ENCODE data around the gene B3GALT6. TPM values are rescaled to one million over a fixed set of nuclear protein-coding genes. Genes with fewer than 3 reads are reported as not detected.

The B3GALT6 gene
- total RNA-seq, 1 experiment from 2014 or later = 8.6 TPM

DNA sequence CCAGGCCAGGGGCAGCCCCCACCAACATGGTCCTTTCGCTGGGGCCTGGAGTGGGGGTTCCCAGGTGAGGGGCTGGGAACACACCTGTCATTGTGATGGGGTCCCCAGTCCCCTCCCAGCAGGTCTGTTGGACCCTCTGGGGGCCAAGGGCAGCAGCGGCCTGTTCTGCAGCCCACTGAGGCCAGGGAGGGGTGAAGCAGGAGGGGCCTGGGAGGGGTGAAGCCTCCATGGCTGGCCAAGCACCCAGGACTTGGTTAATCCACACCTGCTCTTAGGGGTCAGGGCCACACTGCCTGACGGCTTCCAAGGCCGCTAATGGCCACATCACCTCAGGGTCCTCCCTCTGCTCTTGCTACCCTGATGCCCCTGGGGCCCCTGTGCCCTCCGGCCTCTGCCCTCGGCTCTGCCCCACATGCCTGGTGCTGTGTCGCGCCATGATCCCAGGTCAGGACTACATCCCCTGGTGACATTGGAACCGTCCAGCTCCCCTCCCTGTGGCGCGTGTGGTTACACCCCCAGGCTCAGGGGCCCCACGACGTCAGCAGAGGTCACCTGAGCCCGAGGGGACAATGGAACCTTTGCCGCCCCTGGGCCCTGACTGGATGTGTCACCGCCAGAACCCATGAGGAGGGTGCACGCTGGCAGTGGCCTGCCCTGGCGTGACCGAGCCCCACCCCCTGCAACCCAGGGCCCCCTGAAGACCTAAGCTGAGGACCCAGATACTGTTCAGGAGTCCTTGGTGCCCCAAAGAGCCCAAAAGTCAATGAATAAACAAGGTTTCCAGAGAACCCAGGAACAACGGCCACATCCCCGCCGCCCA, 32.7 kb upstream of the B3GALT6 start:
- no peak overlapping the region for H3K9ac ChIP-seq (ENCODE audit: low read length)
- no peaks in the 10 kb centered on the region for H4K20me1 ChIP-seq (ENCODE audit: insufficient read depth, low read depth, low read length)
- H3K4me2 ChIP-seq (ENCODE audit: low read depth, low read length, poor library complexity, severe bottlenecking) = no peak overlapping the region
- no peak overlapping the region for H2AFZ ChIP-seq (ENCODE audit: low read length)
- no peaks in the 10 kb centered on the region for H3K9me2 ChIP-seq (replicated peaks; ENCODE audit: insufficient read depth, low read length)
- H3K27ac ChIP-seq (ENCODE audit: low read length) = no peak overlapping the region
- no peaks in the 10 kb centered on the region for H3K36me3 ChIP-seq (ENCODE audit: insufficient read depth, low read length)
- H3K4me1 ChIP-seq (ENCODE audit: low read length) = no peaks in the 10 kb centered on the region
- no peak for DNase-seq
- no peaks in the 10 kb centered on the region for H3K27me3 ChIP-seq (ENCODE audit: low read length)
- H3K79me2 ChIP-seq (ENCODE audit: low read length) = no peaks in the 10 kb centered on the region
- no peak overlapping the region for H3K4me3 ChIP-seq (ENCODE audit: low read length)
- no peaks in the 10 kb centered on the region for H3K9me3 ChIP-seq (ENCODE audit: low read length)

DNA sequence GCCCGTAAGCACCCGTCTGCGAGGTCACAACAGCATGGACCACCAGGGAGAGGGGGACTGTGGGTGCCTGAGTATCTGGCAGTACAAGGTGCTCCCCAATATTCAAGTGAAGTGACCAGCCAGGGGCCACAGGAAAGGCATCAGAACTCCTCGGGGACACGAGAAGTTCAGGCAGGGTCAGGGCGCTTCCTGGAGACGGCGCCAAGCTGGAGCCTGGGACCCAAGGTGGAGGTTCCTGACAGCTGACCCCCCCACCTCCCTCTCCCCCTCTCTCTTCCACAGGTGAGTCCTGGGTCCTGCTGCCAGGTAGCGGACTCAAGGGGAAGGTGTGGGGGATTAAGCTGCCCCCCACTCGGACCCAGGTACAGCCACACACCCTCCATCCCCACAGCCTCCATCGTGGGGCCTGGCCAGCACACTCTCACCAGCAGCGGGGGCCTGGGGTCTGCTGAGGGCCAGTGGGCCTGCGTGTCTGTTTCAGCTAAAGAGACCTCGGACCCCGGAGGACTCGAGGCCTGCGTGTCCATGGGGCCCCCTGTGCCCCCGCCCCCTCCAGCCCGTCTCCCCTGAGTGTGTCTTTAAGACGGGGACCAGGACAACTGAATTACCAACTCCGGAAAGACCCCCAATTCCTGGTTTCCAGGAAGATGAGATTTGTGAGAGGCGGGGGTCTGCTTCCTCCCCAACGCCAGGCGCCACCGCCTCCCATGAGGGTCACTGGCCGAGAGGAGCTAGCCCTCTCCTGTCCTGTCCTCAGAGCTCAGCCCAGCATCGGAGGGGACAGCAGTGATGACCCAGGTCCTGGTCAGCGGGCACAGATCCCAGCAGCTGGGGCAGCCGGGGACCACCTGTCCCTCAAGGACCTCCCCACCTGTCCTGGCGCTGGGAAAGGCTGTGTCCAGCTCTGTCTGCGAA, 31.8 kb upstream of the B3GALT6 start:
- Histone ChIP-seq H3K36me3 (ENCODE audit: insufficient read depth, low read length) (no peaks in the 10 kb centered on the region), H3K9me3 (ENCODE audit: low read length) (no peaks in the 10 kb centered on the region), H4K20me1 (ENCODE audit: insufficient read depth, low read depth, low read length) (0 out of 2 replicates have a peak, but pooled peaks cover 3% of the 10 kb centered on the region), H3K4me2 (ENCODE audit: low read depth, low read length, poor library complexity, severe bottlenecking) (no peak overlapping the region), H3K9me2 (replicated peaks; ENCODE audit: insufficient read depth, low read length) (no peaks in the 10 kb centered on the region), H2AFZ (ENCODE audit: low read length) (no peak overlapping the region), H3K9ac (ENCODE audit: low read length) (no peak overlapping the region), H3K27ac (ENCODE audit: low read length) (no peak overlapping the region), H3K4me1 (ENCODE audit: low read length) (no peaks in the 10 kb centered on the region; the same call in 1 of the 2 replicates), H3K27me3 (ENCODE audit: low read length) (no peaks in the 10 kb centered on the region), H3K4me3 (ENCODE audit: low read length) (no peak overlapping the region), H3K79me2 (ENCODE audit: low read length) (no peaks in the 10 kb centered on the region)
- DNase-seq = no peak

DNA sequence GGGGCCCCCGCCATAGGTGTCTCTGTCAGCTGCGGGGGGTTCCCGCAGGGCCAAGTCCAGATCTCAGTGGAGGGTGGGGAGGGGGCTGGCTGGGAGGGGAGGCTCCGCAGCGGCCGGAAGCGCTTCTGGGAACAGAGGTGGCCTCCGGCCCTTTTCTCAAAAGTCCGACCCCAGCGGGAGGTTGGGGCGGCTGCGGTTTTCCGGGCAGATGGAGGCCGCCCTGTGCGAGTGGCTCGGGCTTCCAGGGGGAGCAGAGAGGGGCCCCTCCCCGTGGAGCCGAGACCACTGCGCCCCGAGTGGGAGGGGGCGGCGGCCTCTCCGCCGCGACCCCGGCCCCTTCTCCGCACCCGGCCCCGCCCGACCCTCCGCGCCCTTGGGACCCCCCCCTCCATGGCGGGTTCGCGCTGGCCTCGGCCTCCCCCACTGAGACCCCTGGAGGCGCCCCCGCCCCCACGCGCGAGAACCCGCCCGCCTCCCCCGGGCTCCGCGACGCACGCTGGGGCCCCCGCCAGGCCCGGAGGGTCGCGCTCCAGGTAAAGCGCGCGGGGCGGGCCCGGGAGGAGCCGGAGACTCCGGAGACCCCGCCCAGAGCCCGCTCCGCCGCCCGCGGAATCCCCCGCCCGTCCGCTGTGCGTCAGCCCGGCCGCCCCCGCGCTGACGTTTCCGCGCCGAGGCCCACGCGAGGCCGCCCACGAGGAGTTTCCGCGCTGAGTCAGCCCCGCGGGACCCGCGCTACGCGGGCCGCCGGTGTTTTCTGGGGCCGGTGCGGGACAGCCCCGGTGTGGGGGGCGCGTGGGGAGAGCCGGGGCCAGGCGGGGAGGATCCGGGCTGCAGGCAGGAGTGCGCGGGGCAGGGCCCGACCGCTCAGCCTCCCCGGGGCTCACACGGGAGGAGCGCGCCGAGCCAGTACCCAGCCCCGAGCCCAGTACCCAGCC, 30.9 kb upstream of the B3GALT6 start:
- DNase-seq = no peak
- H3K4me3 ChIP-seq (ENCODE audit: low read length) = no peak overlapping the region
- no peak overlapping the region for H2AFZ ChIP-seq (ENCODE audit: low read length)
- H3K79me2 ChIP-seq (ENCODE audit: low read length) = no peaks in the 10 kb centered on the region
- H3K4me2 ChIP-seq (ENCODE audit: low read depth, low read length, poor library complexity, severe bottlenecking) = no peak overlapping the region
- peaks cover 7% of the 10 kb centered on the region for H3K4me1 ChIP-seq (ENCODE audit: low read length)
- H3K36me3 ChIP-seq (ENCODE audit: insufficient read depth, low read length) = no peaks in the 10 kb centered on the region
- H3K9me2 ChIP-seq (replicated peaks; ENCODE audit: insufficient read depth, low read length) = no peaks in the 10 kb centered on the region
- H3K9me3 ChIP-seq (ENCODE audit: low read length) = no peaks in the 10 kb centered on the region
- no peak overlapping the region for H3K9ac ChIP-seq (ENCODE audit: low read length)
- no peaks in the 10 kb centered on the region for H3K27me3 ChIP-seq (ENCODE audit: low read length)
- H4K20me1 ChIP-seq (ENCODE audit: insufficient read depth, low read depth, low read length) = 0 out of 2 replicates have a peak, but pooled peaks cover 3% of the 10 kb centered on the region
- H3K27ac ChIP-seq (ENCODE audit: low read length) = no peak overlapping the region

DNA sequence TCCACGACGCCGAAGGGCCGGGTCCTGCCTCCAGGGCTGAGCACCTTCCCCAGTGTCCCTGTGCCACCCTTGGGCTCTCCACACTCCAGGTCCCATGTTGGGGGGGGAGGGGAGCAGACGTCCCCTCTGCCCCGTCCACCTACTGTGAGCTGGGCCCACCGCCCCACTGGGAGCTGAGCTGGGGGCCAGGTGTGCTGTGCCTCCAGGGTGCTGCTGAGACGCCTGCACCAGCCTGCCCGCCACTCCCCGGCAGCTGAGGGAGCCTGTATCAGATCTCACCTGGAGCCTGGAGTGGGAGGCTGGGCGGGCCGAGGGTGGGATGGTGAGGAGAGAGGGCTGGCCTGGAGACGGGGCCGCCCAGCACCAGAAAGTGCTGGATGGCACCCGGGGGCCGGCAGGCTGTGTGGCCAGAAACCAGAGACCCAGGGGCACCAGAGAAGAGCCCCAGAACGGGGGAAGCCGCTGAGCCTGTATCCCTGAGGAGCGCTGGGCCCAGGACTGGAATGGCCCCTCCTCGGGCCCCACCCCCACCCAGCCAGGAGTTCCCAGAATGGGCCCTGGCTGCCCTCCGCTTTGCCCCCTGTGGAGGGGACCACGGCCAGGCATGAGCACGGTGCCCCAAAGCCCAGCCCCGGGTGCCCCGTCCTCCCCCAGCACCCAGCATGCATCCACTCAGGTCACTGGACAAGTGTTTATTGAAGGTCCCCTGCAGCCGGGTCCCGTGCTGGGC, 29.0 kb upstream of the B3GALT6 start:
- Histone ChIP-seq H3K4me2 (ENCODE audit: low read depth, low read length, poor library complexity, severe bottlenecking) (no peak overlapping the region), H3K4me1 (ENCODE audit: low read length) (peaks cover 18% of the 10 kb centered on the region), H4K20me1 (ENCODE audit: insufficient read depth, low read depth, low read length) (peaks cover 16% of the 10 kb centered on the region; the same call in 1 of the 2 replicates), H2AFZ (ENCODE audit: low read length) (no peak overlapping the region), H3K4me3 (ENCODE audit: low read length) (no peak overlapping the region), H3K27me3 (ENCODE audit: low read length) (no peaks in the 10 kb centered on the region), H3K27ac (ENCODE audit: low read length) (no peak overlapping the region), H3K79me2 (ENCODE audit: low read length) (no peaks in the 10 kb centered on the region), H3K9me2 (replicated peaks; ENCODE audit: insufficient read depth, low read length) (no peaks in the 10 kb centered on the region), H3K9me3 (ENCODE audit: low read length) (no peaks in the 10 kb centered on the region), H3K9ac (ENCODE audit: low read length) (no peak overlapping the region), H3K36me3 (ENCODE audit: insufficient read depth, low read length) (no peaks in the 10 kb centered on the region)
- no peak for DNase-seq

DNA sequence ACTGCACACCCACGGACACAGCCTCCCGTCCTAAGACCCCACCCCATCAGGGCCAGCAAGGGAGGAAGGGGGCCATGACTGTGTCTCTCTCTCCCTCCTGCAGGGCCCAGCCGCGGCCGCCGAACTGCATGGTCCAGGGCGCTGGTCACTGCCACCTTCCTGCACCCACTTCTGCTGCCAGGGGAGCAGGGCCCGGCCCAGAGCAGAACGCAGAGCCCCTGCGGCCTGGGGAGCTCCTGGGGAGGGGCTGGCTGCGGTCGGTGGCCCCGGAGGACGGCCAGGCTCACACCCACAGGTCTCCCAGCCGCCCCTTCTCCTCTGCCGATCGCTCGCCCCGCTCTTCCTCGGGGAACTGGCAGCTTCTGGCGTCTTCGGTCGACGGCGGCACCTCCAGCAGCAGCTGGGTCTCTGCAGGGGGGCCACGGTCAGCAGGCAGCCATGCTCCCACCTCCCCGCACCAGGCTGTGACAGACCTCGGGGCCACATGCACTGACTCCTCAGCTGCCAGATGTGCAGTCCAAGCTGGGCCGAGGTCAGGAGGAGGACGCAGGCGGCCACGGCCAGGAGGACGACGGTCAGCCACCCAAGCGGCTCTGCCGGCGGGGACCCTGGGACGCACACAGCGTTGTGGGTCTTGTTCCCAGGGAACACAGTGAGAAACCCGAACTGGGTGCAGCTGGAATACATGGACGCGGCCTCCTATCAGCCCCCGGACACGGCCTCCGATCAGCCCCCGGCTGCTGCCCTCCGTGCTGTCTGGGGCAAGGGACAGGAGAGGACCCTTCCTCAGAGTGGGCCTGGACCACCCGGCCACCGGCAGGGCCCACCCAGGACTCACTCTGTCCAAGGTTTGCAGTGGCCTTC, 28.2 kb upstream of the B3GALT6 start:
- no peaks in the 10 kb centered on the region for H3K27me3 ChIP-seq (ENCODE audit: low read length)
- H3K4me3 ChIP-seq (ENCODE audit: low read length) = no peak overlapping the region
- no peak overlapping the region for H2AFZ ChIP-seq (ENCODE audit: low read length)
- peaks cover 16% of the 10 kb centered on the region; the same call in 1 of the 2 replicates for H4K20me1 ChIP-seq (ENCODE audit: insufficient read depth, low read depth, low read length)
- H3K79me2 ChIP-seq (ENCODE audit: low read length) = no peaks in the 10 kb centered on the region
- DNase-seq = no peak
- peaks cover 26% of the 10 kb centered on the region for H3K4me1 ChIP-seq (ENCODE audit: low read length)
- no peaks in the 10 kb centered on the region for H3K9me3 ChIP-seq (ENCODE audit: low read length)
- H3K27ac ChIP-seq (ENCODE audit: low read length) = no peak overlapping the region
- no peak overlapping the region for H3K4me2 ChIP-seq (ENCODE audit: low read depth, low read length, poor library complexity, severe bottlenecking)
- no peaks in the 10 kb centered on the region for H3K36me3 ChIP-seq (ENCODE audit: insufficient read depth, low read length)
- H3K9ac ChIP-seq (ENCODE audit: low read length) = no peak overlapping the region
- H3K9me2 ChIP-seq (replicated peaks; ENCODE audit: insufficient read depth, low read length) = no peaks in the 10 kb centered on the region

DNA sequence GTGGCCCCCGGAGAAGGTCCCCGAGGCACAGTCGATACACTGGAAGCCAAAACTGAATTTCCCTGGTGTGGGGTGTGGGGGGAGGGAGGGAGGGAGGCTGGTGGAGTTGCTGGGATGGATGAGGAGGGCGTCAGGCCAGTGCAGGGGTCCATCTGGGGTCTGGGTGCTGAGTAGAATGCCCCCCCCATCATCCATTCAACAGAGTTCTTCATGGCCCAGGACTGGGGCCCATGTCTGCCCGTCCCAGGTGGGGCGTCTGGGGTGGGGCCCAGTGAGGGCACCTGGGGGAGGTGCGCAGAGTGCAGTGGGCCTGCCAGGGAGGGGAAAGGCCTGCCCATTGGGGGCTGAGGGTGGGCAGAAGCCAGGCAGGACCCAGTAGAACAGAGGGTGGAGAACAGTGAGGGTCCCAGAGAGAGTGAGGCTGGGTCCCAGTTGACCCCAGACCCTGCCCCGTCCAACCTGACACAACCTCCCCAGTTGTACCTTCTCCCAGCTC, 27.6 kb upstream of the B3GALT6 start:
- no peaks in the 10 kb centered on the region for H3K27me3 ChIP-seq (ENCODE audit: low read length)
- no peaks in the 10 kb centered on the region for H3K9me3 ChIP-seq (ENCODE audit: low read length)
- no peak overlapping the region for H3K27ac ChIP-seq (ENCODE audit: low read length)
- peaks cover 18% of the 10 kb centered on the region; the same call in 1 of the 2 replicates for H4K20me1 ChIP-seq (ENCODE audit: insufficient read depth, low read depth, low read length)
- H3K4me1 ChIP-seq (ENCODE audit: low read length) = peaks cover 29% of the 10 kb centered on the region
- DNase-seq = no peak
- H3K36me3 ChIP-seq (ENCODE audit: insufficient read depth, low read length) = no peaks in the 10 kb centered on the region
- no peaks in the 10 kb centered on the region for H3K9me2 ChIP-seq (replicated peaks; ENCODE audit: insufficient read depth, low read length)
- H3K9ac ChIP-seq (ENCODE audit: low read length) = no peak overlapping the region
- H3K79me2 ChIP-seq (ENCODE audit: low read length) = no peaks in the 10 kb centered on the region
- H2AFZ ChIP-seq (ENCODE audit: low read length) = no peak overlapping the region
- no peak overlapping the region for H3K4me2 ChIP-seq (ENCODE audit: low read depth, low read length, poor library complexity, severe bottlenecking)
- no peak overlapping the region for H3K4me3 ChIP-seq (ENCODE audit: low read length)
